ENCODE measurements around the gene SLC22A31.
"Not testable (repeated sequence)": the region's sequence is repeated elsewhere in the genome, so short reads cannot be mapped to it uniquely, and the experiment has no call there.

SLC22A31 gene

GRCh38 chr16:89200124-89200849 lies at the start of gene SLC22A31:
SLC22A31 (minus strand) TSS chr16:89200537; CDS start chr16:89200501, 36 bp downstream.
- DNase-seq, result no peak

- no peak for DNase-seq
These were observed 48.1 kb upstream of the SLC22A31 start for GRCh38 chr16:89248196-89248982.

- not testable (repeated sequence) for DNase-seq
These were observed 47.4 kb upstream of the SLC22A31 start for GRCh38 chr16:89247734-89248075.

GRCh38 chr16:89246903-89247733 lies 46.8 kb upstream of the SLC22A31 start:
- peak; percentile 7 for DNase-seq

GRCh38 chr16:89246383-89246902 lies 46.1 kb upstream of the SLC22A31 start:
- DNase-seq, result no peak

GRCh38 chr16:89244754-89245153 lies 44.4 kb upstream of the SLC22A31 start:
- no peak for DNase-seq

GRCh38 chr16:89244264-89244663 lies 43.9 kb upstream of the SLC22A31 start:
- DNase-seq, result not testable (repeated sequence)

- DNase-seq, result no peak
These were observed 43.3 kb upstream of the SLC22A31 start for GRCh38 chr16:89243664-89244063.

GRCh38 chr16:89242795-89243200 lies 42.5 kb upstream of the SLC22A31 start:
- DNase-seq, result no peak

- peak; percentile 44 for DNase-seq
These were observed 41.1 kb upstream of the SLC22A31 start for GRCh38 chr16:89241187-89242007.

- no peak for DNase-seq
These were observed 37.4 kb upstream of the SLC22A31 start for GRCh38 chr16:89237733-89238132.

GRCh38 chr16:89233678-89234490 lies 33.5 kb upstream of the SLC22A31 start:
- no peak for DNase-seq

GRCh38 chr16:89232107-89232506 lies 31.8 kb upstream of the SLC22A31 start:
- DNase-seq, result no peak

- DNase-seq, result no peak
These were observed 29.9 kb upstream of the SLC22A31 start for GRCh38 chr16:89230255-89230654.

- DNase-seq, result no peak
These were observed 24.3 kb upstream of the SLC22A31 start for GRCh38 chr16:89224665-89225064.

GRCh38 chr16:89222931-89223330 lies 22.6 kb upstream of the SLC22A31 start:
- DNase-seq, result no peak

GRCh38 chr16:89221604-89222003 lies 21.3 kb upstream of the SLC22A31 start:
- no peak for DNase-seq

- no peak for DNase-seq
These were observed 19.0 kb upstream of the SLC22A31 start for GRCh38 chr16:89219365-89219764.

- peak; percentile 43 for DNase-seq
These were observed 17.3 kb upstream of the SLC22A31 start, which contains the start of gene ZNF778 for GRCh38 chr16:89217388-89218191. ZNF778 (plus strand) TSS chr16:89217703; CDS start chr16:89221128, 3,425 bp downstream.

- DNase-seq, result no peak
These were observed 16.7 kb upstream of the SLC22A31 start for GRCh38 chr16:89217138-89217387.
